ENCODE measurements around the gene DPH2.
A peak's percentile ranks its signal among the peaks of the same experiment; 100 is the strongest.

The DPH2 gene

DNA sequence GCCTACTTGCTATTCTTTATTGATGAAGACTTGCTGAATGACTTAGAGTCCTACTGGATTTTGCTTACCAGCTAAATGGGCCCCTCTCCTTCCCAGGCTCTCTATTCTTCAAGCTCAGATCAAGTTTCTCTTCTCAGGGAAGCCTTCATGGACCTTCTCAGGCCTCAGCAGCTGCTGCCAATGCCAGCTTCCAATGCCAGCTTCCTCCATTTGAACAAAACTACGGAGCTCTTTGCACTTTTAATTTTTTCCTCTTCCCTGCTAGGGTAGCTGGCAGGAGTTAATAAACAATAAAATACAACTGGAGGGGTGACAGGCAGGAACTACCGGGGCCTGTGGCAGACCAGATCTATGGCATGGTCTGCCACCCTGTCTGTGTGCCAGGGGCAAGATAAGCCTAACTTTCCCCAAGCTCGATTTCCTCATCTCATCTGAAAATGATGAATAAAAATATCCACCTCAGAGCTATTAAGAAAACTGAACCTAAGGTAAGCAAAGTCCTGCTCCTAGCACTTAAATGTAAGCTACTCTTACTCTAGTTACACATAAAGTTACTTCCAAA lies 24.1 kb upstream of the DPH2 start:
- no peak for DNase-seq

- DNase-seq, result peak; percentile 90
These were observed 23.4 kb upstream of the DPH2 start, which contains the start of gene IPO13 for GRCh38 chr1:43946236-43947060. TSS of gene IPO13 (plus strand) at chr1:43946950. CDS start at chr1:43947601, 651 bp downstream.

DNA sequence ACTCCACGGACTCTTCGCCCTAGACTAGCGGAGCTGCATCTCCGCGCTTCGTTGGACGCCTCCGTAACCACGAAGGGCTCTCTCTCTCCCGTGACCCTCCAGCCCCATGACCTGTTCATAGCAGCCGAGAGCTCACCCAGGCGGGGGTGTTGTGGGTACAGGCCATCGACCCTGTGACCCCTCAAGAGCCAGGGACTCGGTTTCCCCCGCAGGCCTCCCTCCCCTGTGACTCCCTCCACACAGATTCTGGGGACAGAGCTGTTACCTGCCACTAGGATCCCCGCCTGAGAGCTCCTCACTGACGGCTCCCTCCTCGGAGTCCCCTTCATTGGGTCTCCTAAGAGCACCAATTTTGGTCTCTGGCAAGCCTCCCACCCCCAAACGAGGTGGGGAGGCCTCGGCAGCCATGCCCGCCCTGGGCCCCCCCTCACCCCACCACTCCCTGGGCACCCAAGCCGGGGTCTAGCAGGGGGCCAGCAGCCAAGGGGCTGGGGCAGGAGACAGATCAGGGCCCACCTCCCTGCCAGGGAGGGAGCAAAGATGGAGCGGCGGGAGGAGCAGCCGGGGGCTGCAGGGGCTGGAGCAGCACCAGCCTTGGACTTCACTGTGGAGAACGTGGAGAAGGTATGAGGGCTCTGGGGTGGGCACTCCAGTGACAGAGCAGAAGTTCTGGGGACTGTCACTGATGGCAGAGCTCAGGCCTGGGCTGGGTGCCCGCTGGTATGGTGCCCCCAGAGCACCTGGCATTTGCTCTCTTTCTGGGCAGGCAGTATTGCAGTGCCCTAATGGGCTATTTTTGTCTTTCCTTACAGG lies 22.5 kb upstream of the DPH2 start:
- DNase-seq, result no peak

GRCh38 chr1:43947874-43948437 lies 21.9 kb upstream of the DPH2 start:
- DNase-seq, result no peak

GRCh38 chr1:43949678-43950077 lies 20.1 kb upstream of the DPH2 start:
- DNase-seq, result no peak

- DNase-seq, result no peak
These were observed 18.5 kb upstream of the DPH2 start for GRCh38 chr1:43951021-43951985.

GRCh38 chr1:43952731-43953346 lies 17.0 kb upstream of the DPH2 start:
- DNase-seq, result peak; percentile 47

GRCh38 chr1:43953361-43953760 lies 16.4 kb upstream of the DPH2 start:
- no peak for DNase-seq

- no peak for DNase-seq
These were observed 15.8 kb upstream of the DPH2 start for GRCh38 chr1:43954036-43954435.

GRCh38 chr1:43956234-43956633 lies 13.6 kb upstream of the DPH2 start:
- no peak for DNase-seq

DNA sequence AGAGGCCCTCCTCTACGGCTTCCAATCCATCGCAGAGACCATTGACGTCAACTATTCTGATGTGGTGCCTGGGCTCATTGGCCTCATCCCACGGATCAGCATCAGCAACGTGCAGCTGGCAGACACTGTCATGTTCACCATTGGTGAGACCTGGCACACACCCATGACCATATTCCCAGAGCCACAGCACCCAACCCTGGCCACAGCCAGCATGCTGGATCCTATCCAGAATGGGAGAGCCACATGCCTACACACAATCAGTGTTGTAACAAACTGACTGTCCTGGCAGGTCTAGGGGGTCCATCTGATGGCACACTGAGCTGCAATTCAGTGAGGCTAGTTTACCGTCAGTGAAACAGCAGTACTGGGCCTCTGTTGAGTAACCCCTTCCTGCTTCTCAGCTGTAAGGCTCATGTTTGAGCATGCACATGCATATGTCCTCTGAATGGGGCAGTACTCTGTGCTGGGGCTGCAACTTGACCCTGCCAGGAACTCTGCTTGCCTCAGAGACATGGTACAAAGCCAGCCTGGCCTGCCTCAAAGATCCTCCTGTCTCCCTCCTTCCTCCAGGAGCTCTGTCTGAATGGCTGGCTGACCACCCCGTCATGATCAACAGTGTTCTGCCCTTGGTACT lies 12.3 kb upstream of the DPH2 start:
- no peak for DNase-seq

GRCh38 chr1:43958351-43959255 lies 11.2 kb upstream of the DPH2 start:
- DNase-seq, result no peak

- no peak for DNase-seq
These were observed 9.0 kb upstream of the DPH2 start for GRCh38 chr1:43960798-43961197.

DNA sequence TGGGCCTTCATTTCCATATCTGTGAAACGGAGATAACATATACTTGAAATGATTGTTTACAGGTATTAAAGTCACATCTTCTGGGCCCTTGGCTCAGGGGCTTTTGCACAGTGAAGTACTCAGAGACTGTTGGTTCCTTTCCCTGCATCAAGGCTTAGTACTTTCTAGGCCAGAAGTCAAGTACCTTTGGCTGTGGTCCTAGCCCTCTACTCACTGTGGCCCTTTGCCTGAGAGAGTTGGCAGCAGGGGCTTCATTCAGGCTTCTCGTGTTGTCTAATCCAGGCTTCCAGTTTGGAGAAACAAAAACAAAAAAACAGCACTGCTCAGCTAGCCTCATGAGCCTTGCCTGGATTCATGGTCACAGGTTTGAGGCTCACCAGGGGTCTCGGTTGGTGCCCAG lies 8.1 kb upstream of the DPH2 start:
- no peak for DNase-seq

DNA sequence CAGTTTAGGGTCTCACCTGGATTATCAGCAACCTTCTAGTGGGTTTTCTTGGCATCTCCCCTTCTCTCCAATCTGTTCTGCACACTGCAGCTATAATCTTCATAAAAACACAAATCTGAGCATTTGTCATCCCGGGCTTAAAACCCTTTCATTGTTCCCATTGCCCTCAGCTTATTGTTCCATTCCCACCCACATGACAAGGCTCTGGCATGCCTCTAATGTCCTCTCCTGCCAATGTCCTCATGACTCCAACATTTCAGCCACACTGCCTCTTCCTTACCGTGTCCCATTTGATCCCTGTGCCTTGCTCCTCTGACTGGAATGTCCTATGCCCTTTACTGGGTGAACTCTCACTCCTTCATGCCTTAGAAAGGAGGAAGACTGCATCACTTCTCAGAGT lies 7.5 kb upstream of the DPH2 start:
- DNase-seq, result no peak

GRCh38 chr1:43963006-43963405 lies 6.8 kb upstream of the DPH2 start:
- no peak for DNase-seq

GRCh38 chr1:43963890-43964289 lies 5.9 kb upstream of the DPH2 start:
- no peak for DNase-seq

DNA sequence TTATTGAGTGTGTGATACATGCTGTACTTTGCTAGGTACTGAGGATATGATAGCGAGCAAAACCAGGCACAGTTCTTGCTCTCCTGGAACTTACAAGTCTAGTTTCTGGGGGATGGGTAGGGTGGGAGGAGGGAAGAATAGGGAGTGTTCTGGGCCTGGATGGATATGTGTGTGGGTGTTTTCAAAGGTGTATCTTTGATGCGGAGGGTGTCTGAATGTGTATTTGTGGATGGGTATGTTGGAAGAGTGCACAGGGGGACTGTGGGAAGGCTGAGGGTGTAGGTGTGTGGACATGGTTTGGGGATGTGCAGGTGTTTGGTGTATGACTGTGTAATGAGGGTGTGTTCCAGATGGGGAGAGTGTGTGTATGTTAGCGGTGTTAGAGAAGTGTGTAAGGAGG lies 4.5 kb upstream of the DPH2 start:
- no peak for DNase-seq

GRCh38 chr1:43968348-43968948 lies 1.4 kb upstream of the DPH2 start:
- DNase-seq, result no peak

DNA sequence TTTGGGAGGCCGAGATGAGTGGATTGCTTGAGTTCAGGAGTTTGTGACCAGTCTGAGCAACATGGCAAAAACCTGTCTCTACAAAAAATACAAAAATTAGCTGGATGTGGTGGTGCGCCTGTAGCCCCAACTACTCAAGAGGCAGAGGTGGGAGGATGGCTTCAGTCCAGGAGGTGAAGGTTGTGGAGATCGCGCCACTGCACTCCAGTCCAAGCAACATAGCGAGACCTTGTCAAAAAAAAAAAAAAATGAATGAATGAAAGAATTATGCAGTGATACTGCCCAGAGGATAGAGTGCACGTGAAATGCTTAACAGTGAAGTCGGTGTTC lies 429 bp upstream of the DPH2 start:
- no peak for DNase-seq

Data from DMS 273 treated with DMSO at 0.1 percent for 48 hours (cell line).